ENCODE results near the gene PTH1R.

- TF ChIP-seq CTCF (conservative IDR thresholded peaks at IDR 0.05 in 1 of 2, IDR thresholded peaks at IDR 0.05 in 1 of 2; ENCODE audit: extremely low read depth in 1 of 2, insufficient read depth in 1 of 2, low read depth in 1 of 2, low read length in 2 of 2) (no peak), EZH2 (IDR thresholded peaks at IDR 0.05; ENCODE audit: borderline replicate concordance, low read length) (no peak)
Observed at GRCh38 chr3:46885612-46886011, 8.1 kb downstream of the PTH1R start.

Measured in mammary epithelial cell (primary cell).